ENCODE data around the gene ERP27.

DNA sequence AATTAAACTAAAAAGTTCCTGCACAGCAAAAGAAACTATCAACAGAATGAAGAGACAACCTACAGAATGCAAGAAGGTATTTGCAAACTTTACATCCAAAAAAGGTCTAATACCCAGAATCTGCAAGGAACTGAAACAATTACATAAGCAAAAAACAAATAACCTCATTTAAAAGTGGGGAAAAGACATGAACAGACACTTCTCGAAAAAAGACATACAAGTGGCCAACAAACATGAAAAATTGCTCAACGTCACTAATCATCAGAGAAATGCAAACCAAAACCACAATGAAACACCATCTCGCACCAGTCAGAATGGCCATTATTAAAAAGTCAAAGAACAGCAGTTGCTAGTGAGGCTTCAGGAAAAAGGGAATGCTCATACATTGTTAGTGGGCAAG is 49.7 kb upstream of the ERP27 start:
- TF ChIP-seq, protein P1, sequence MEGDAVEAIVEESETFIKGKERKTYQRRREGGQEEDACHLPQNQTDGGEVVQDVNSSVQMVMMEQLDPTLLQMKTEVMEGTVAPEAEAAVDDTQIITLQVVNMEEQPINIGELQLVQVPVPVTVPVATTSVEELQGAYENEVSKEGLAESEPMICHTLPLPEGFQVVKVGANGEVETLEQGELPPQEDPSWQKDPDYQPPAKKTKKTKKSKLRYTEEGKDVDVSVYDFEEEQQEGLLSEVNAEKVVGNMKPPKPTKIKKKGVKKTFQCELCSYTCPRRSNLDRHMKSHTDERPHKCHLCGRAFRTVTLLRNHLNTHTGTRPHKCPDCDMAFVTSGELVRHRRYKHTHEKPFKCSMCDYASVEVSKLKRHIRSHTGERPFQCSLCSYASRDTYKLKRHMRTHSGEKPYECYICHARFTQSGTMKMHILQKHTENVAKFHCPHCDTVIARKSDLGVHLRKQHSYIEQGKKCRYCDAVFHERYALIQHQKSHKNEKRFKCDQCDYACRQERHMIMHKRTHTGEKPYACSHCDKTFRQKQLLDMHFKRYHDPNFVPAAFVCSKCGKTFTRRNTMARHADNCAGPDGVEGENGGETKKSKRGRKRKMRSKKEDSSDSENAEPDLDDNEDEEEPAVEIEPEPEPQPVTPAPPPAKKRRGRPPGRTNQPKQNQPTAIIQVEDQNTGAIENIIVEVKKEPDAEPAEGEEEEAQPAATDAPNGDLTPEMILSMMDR (IDR thresholded peaks at IDR 0.05; ENCODE audit: low read length) = no peak
- TF ChIP-seq EZH2 (IDR thresholded peaks at IDR 0.05; ENCODE audit: borderline replicate concordance, low read length) = no peak

Data from OCI-LY1 (cell line).